ENCODE measurements around the gene KLF13.

- TF ChIP-seq SIN3A (IDR thresholded peaks at IDR 0.05; ENCODE audit: borderline replicate concordance, insufficient read depth, low read depth, low read length) (no peak), POLR2AphosphoS5 (IDR thresholded peaks at IDR 0.05; ENCODE audit: low read depth, low read length) (no peak), CTCF (IDR thresholded peaks at IDR 0.05) (no peak), TCF7L2 (IDR thresholded peaks at IDR 0.05; ENCODE audit: low read depth, low read length) (no peak)
Observed at GRCh38 chr15:31378363-31378903, 51.8 kb downstream of the KLF13 start.
